Esophagus squamous epithelium (tissue), 5 donors: ENCODE data around the gene CDH13. TPM values are rescaled to one million over a fixed set of nuclear protein-coding genes. Genes with fewer than 3 reads are reported as not detected.

Experiments used
- DNase-seq: peaks from one replicate; lab custom pipeline; 2025; lab: John Stamatoyannopoulos, UW
- H3K27ac ChIP-seq, 4 donors: fragments of 200-600 bp; sonication (generic); one replicate each; pipeline ENCODE4 v1.5.1; 2016 to 2019; ENCODE audit warnings: mild to moderate bottlenecking in 1 of 4
- H3K27me3 ChIP-seq, 4 donors: fragments of 200-600 bp; sonication (generic); 1 replicate in 3 of 4; 2 replicates in 1 of 4; pipeline versions ENCODE4 v1.5.1 to v1.6.0; 2017 to 2021; ENCODE audit warnings: antibody characterized with exemption in 1 of 4
- H3K36me3 ChIP-seq, 3 donors: fragments of 200-600 bp; sonication (generic); one replicate each; pipeline ENCODE4 v1.5.1; 2016 to 2019
- H3K4me1 ChIP-seq, 3 donors: fragments of 200-600 bp; sonication (generic); one replicate each; pipeline ENCODE4 v1.5.1; 2017 to 2019
- H3K4me3 ChIP-seq, 4 donors: fragments of 200-600 bp; sonication (generic); 1 replicate in 3 of 4; 2 replicates in 1 of 4; pipeline ENCODE4 v1.5.1; 2016 to 2019; ENCODE audit warnings: mild to moderate bottlenecking in 2 of 4, moderate library complexity in 1 of 4
- H3K9me3 ChIP-seq, 3 donors: fragments of 200-600 bp; sonication (generic); one replicate each; pipeline ENCODE4 v1.5.1; 2016 to 2019
- POLR2A ChIP-seq, 4 donors: fragments of 450-650 bp; IDR thresholded peaks; one replicate each; pipeline ENCODE4 v1.6.1; 2017; ENCODE audit warnings: antibody characterized with exemption in 4 of 4, mild to moderate bottlenecking in 4 of 4, moderate library complexity in 3 of 4
- WGBS, 2 donors: methylation state at CpG; one replicate each; pipeline ENCODE4 v1.1.5; 2018; 5-methylcytosine and 5-hydroxymethylcytosine counted together
- intact Hi-C: fragments of 100-400 bp; cut with DNase I; formaldehyde crosslinking; loops from one replicate; pipeline ENCODE4 v1.15.0; 2022
- total RNA-seq, 4 donors: library from RNA; depleted of rRNA; stranded (reverse); fragments of >200 nt; gene quantifications; one replicate each; pipeline ENCODE4 v1.1.0, GENCODE V29; 2016
- TF ChIP-seq, protein P1 (sequence below), 6 experiments: fragments of 450-650 bp in 4 of 6; fragments of 200-600 bp in 2 of 6; sonication (generic) in 2 of 6; IDR thresholded peaks; one replicate each; pipeline ENCODE4 v1.5.1; 2016 to 2019; ENCODE audit warnings: antibody characterized with exemption in 6 of 6, mild to moderate bottlenecking in 4 of 6, moderate library complexity in 4 of 6
- donor health status: DM: yes; HTN: yes; CAD: no.

CDH13 gene
- total RNA-seq, 4 donors from 2014 or later: 6.9 to 31.9 (median 21.1) TPM

DNA sequence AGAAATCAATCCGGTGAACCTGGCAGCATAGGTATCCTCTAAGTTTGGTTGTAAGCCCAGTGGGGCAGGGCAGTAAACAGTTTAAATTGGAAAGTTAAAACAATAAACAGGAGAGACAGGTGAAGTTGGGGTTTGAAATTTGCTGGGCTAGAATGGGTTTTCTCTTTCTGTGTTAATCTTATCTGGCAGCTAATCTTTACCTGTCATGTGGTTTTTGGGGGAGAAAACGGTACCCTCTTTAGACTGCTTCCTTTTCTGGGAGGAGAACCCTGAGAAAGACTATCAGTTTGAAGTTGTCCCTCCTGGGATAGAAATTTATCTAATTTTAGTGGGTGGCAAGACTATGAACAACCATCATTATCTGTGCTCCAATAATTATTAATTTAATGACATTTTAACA, 24.0 kb downstream of the CDH13 start:
- WGBS, 2 donors: 81 to 91% methylated on average over 2 of the region's 2 CpGs
- intact Hi-C loops: no loop called here
- H3K27ac ChIP-seq: no peak overlapping the region

DNA sequence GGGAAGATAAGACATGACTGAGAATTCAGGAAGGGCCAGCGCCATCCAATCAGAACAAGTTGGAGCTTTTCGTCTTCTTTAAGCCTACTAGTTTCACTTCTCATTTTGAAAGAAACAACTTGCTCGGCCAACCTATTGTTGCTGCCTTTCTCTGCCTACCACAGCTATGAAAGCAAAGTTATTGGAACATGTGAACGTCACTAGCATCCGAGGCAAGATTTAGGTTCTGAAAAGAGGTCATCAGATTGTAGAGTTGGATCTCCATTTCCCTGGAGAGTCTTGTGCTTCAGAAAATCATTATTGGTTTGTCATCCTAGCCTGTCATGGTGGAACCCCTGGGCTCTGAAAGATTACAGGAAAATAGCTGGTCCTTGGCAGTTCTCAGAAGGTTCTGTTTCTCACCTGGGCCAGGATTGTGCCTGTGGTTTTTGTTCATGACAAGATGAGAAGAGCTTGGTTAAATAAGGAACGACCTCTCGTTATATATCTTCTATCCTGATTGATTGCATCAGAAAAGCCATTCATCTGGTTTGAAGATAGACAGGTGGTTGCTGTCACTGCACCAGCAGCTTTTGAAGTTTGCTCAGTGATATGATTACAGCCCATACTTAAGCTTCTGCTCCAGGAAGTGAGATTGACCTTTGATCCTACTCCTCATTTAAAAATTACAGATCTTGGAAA, 25.3 kb downstream of the CDH13 start:
- peak overlapping the region in 1 of 4 donors; percentile 22 for H3K27ac ChIP-seq
- WGBS, 2 donors: 73 to 87% methylated on average over 7 of the region's 7 CpGs
- DNase-seq: no peak
- H3K27me3 ChIP-seq: no peaks in the 10 kb centered on the region
- no peak for TF ChIP-seq POLR2A (IDR thresholded peaks at IDR 0.05)
- TF ChIP-seq, protein P1, sequence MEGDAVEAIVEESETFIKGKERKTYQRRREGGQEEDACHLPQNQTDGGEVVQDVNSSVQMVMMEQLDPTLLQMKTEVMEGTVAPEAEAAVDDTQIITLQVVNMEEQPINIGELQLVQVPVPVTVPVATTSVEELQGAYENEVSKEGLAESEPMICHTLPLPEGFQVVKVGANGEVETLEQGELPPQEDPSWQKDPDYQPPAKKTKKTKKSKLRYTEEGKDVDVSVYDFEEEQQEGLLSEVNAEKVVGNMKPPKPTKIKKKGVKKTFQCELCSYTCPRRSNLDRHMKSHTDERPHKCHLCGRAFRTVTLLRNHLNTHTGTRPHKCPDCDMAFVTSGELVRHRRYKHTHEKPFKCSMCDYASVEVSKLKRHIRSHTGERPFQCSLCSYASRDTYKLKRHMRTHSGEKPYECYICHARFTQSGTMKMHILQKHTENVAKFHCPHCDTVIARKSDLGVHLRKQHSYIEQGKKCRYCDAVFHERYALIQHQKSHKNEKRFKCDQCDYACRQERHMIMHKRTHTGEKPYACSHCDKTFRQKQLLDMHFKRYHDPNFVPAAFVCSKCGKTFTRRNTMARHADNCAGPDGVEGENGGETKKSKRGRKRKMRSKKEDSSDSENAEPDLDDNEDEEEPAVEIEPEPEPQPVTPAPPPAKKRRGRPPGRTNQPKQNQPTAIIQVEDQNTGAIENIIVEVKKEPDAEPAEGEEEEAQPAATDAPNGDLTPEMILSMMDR (IDR thresholded peaks at IDR 0.05): no peak
- no peak overlapping the region for H3K4me3 ChIP-seq
- no peaks in the 10 kb centered on the region for H3K9me3 ChIP-seq
- intact Hi-C loops: no loop called here
- H3K36me3 ChIP-seq: no peaks in the 10 kb centered on the region
- peaks cover 0 to 23% (median 5%) of the 10 kb centered on the region in 3 donors for H3K4me1 ChIP-seq

More for the DNA sequence above, 24.0 kb downstream of the CDH13 start:
- TF ChIP-seq, protein P1 (IDR thresholded peaks at IDR 0.05): no peak
- TF ChIP-seq POLR2A (IDR thresholded peaks at IDR 0.05): no peak
- Histone ChIP-seq H3K36me3 (no peaks in the 10 kb centered on the region), H3K4me1 (peaks cover 0 to 23% (median 5%) of the 10 kb centered on the region in 3 donors), H3K27me3 (no peaks in the 10 kb centered on the region), H3K9me3 (no peaks in the 10 kb centered on the region), H3K4me3 (no peak overlapping the region)
- no peak for DNase-seq

DNA sequence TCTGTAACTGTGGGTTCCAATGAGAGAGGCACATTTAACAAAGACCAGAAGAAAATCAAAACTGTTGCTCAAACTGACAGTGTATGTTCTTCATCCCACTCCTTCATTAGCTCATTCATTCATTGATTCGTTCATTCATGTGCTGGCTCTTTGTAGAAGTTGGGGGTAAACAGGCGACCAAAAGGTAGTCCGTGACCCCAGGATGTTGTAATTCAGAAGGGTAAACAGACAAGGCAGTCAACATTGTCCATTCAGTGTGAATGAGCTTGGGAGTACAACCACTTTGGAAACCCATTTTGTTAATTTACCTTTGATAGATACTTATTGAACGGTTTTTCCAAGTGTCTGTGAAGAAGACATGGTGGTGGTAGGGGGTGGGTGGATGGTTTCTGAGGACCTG, 26.1 kb downstream of the CDH13 start:
- intact Hi-C loops: no loop called here
- Histone ChIP-seq H3K27me3 (no peaks in the 10 kb centered on the region), H3K36me3 (no peaks in the 10 kb centered on the region), H3K4me1 (peaks cover 0 to 23% (median 5%) of the 10 kb centered on the region in 3 donors), H3K4me3 (no peak overlapping the region), H3K27ac (no peak overlapping the region), H3K9me3 (no peaks in the 10 kb centered on the region)
- 91 to 94% methylated on average over 4 of the region's 4 CpGs for WGBS, 2 donors
- TF ChIP-seq, protein P1 (IDR thresholded peaks at IDR 0.05): no peak
- TF ChIP-seq POLR2A (IDR thresholded peaks at IDR 0.05): no peak
- DNase-seq: no peak

DNA sequence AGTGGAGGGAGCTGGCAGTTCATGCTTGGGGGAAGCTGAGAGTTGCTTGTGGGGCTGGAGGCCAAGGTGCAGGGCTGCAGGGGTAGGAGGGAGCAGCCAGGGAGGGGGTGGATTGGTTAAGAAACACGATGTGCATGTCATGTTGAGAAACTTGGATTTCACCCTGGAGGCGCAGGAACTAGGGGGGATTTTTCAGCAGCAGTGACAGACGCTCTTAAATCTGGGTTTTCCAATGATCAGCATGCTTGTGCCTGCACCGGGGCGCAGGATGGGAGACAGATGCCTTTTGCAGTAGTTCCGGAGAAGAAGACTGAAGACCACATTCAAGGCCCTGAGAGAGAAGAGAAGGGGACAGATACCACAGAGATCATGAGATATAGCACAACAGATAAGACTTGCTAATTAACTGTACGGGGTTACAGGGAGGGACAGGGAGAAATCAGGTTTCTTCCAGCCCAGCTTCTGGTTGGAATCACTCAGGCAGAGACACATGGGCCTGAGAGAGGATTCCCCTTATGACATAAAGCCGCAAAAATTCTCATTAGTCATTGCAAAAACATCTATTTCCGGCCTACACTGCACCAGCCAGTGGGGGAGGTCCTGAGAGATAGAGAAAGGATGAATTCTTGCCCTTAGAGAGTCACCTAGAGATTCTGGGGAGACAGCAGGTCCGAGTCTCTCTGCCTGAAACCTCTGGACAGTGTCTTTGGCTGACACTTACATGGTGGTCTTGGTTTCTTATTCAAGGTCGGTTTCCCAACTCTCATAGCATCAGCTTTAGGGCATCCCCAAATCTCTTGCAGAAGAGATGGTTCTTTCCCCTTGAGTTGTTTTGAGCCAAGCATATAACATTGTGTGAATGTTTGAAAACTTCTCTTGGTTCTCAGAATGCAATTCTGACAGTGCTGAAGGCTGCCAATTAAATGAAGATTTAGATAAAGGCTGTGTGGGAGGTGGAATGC, 27.1 kb downstream of the CDH13 start:
- no peak for DNase-seq
- peak overlapping the region in 1 of 4 donors; percentile 23 for H3K27ac ChIP-seq
- WGBS, 2 donors: 33 to 41% methylated on average over 11 of the region's 11 CpGs
- H3K4me3 ChIP-seq: no peak overlapping the region
- TF ChIP-seq POLR2A (IDR thresholded peaks at IDR 0.05): no peak
- H3K4me1 ChIP-seq: peaks cover 0 to 23% (median 5%) of the 10 kb centered on the region in 3 donors
- H3K9me3 ChIP-seq: no peaks in the 10 kb centered on the region
- no peaks in the 10 kb centered on the region for H3K36me3 ChIP-seq
- intact Hi-C loops: no loop called here
- no peaks in the 10 kb centered on the region for H3K27me3 ChIP-seq

DNA sequence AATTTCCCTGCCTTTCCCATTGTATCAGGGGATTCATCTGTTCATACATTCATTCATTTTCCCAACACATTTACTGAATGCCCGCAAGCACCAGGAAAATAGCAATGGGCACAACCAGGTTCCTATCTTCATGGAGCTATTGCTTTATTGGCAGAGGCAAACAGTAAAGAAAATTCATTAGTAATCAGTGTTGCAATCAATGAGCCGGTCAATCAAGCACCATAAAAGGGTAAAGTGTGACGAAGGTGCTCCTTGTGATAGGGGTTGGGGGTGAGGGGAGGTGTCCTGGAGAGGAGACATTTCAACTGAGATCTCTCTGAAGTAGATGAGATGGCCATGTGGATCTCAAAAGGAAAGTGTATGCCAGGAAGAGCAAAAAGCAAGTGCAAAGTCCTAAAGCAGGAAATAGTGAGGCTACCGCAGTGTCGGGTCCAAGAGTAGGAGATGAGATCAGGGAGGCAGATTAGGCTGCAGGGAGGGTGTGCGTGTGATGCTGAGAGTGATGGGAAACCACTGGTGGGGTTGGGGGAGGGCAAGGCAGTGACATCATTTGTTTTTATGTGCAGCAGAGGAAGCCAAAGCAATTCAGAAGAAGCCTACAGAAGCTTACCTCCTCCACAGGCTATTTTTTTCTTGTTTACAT, 28.4 kb downstream of the CDH13 start:
- no peaks in the 10 kb centered on the region for H3K36me3 ChIP-seq
- H3K4me1 ChIP-seq: peaks cover 0 to 27% (median 5%) of the 10 kb centered on the region in 3 donors
- no peaks in the 10 kb centered on the region for H3K9me3 ChIP-seq
- H3K4me3 ChIP-seq: no peak overlapping the region
- H3K27me3 ChIP-seq: no peaks in the 10 kb centered on the region
- 52 to 67% methylated on average over 6 of the region's 6 CpGs for WGBS, 2 donors
- peak overlapping the region in 1 of 4 donors; percentile 40 for H3K27ac ChIP-seq
- DNase-seq: no peak
- TF ChIP-seq POLR2A (IDR thresholded peaks at IDR 0.05): peak in 1 of 4 donors; percentile 11
- TF ChIP-seq, protein P1 (IDR thresholded peaks at IDR 0.05): no peak
- intact Hi-C loops: no loop called here
